IMR-90 (cell line): ENCODE results near the gene FADD. TPM values are rescaled to one million over a fixed set of nuclear protein-coding genes. Genes with fewer than 3 reads are reported as not detected.

ENCODE experiments used
- ATAC-seq: fragments of 200-7000 bp; cut with Tn5 transposase; 2 replicates; pipeline ENCODE4 v1.9.1; 2020; ENCODE audit warnings: low read depth, mild to moderate bottlenecking, moderate library complexity
- BruUV-seq: library from RNA; stranded (reverse); fragments of 400-500 nt; replicated peaks from 2 replicates; lab custom pipeline; 2021; lab: Mats Ljungman, UMichigan
- CTCF ChIA-PET: fragments of 300-600 bp; formaldehyde crosslinking; extraction: SDS; loops from one replicate; lab custom pipeline; 2021; ENCODE audit warnings: antibody characterized with exemption; lab: Yijun Ruan, JAX
- POLR2A ChIA-PET: fragments of 300-600 bp; sonication (Branson Sonifier 250); formaldehyde crosslinking; loops from one replicate; lab custom pipeline; 2022; ENCODE audit warnings: antibody characterized with exemption; ENCODE audit not compliant: unreplicated experiment; lab: Charles Lee
- DNase-seq: peaks from one replicate; pipeline ENCODE4 v3.0.0; 2013
- H2AFZ ChIP-seq: replicated peaks from 2 replicates; pipeline ENCODE3; 2013; ENCODE audit warnings: low read length, mild to moderate bottlenecking; ENCODE audit not compliant: poor library complexity
- H2AK5ac ChIP-seq: 2 replicates; pipeline ENCODE4 v1.6.1; 2013; ENCODE audit warnings: low read depth, low read length, inconsistent platforms
- H2AK9ac ChIP-seq: replicated peaks from 2 replicates; pipeline ENCODE3; 2013; ENCODE audit warnings: mild to moderate bottlenecking, low read depth, low read length, moderate library complexity; ENCODE audit not compliant: poor library complexity
- H2BK120ac ChIP-seq: 2 replicates; pipeline ENCODE4 v1.6.1; 2013; ENCODE audit warnings: low read depth, low read length, inconsistent platforms
- H2BK15ac ChIP-seq: 3 replicates; pipeline ENCODE4 v1.6.1; 2013; ENCODE audit warnings: low read depth, low read length, inconsistent platforms
- H2BK20ac ChIP-seq: 2 replicates; pipeline ENCODE4 v1.6.1; 2013; ENCODE audit warnings: low read depth, mild to moderate bottlenecking, inconsistent platforms, low read length, moderate library complexity
- H2BK5ac ChIP-seq: 2 replicates; pipeline ENCODE4 v1.6.1; 2013; ENCODE audit warnings: mild to moderate bottlenecking, low read depth, low read length, inconsistent platforms; ENCODE audit not compliant: poor library complexity, severe bottlenecking
- H3K14ac ChIP-seq: replicated peaks from 2 replicates; pipeline ENCODE4 v1.6.1; 2013; ENCODE audit warnings: low read depth, low read length, inconsistent platforms
- H3K18ac ChIP-seq: 2 replicates; pipeline ENCODE4 v1.6.1; 2013; ENCODE audit warnings: low read depth, low read length, control low read depth
- H3K23ac ChIP-seq: 2 replicates; pipeline ENCODE4 v1.6.1; 2013; ENCODE audit warnings: low read depth, low read length, inconsistent platforms
- H3K27ac ChIP-seq: 2 replicates; pipeline ENCODE4 v1.5.1; 2013; ENCODE audit warnings: mild to moderate bottlenecking, control low read depth, low read length; ENCODE audit not compliant: insufficient read depth
- H3K27me3 ChIP-seq: 2 replicates; pipeline ENCODE4 v1.6.1; 2013; ENCODE audit warnings: low read length; ENCODE audit not compliant: control insufficient read depth, insufficient read depth
- H3K36me3 ChIP-seq: 2 replicates; pipeline ENCODE4 v1.6.1; 2013; ENCODE audit warnings: low read length, mixed read lengths; ENCODE audit not compliant: control insufficient read depth, insufficient read depth
- H3K4ac ChIP-seq: 2 replicates; pipeline ENCODE4 v1.6.1; 2013; ENCODE audit warnings: low read depth, low read length, inconsistent platforms
- H3K4me1 ChIP-seq: 2 replicates; pipeline ENCODE4 v1.6.1; 2013; ENCODE audit warnings: low read length, mixed read lengths; ENCODE audit not compliant: control insufficient read depth, insufficient read depth
- H3K4me2 ChIP-seq: 2 replicates; pipeline ENCODE4 v1.6.1; 2013; ENCODE audit warnings: low read depth, mild to moderate bottlenecking, control low read depth, low read length, moderate library complexity
- H3K4me3 ChIP-seq: 2 replicates; pipeline ENCODE4 v1.5.1; 2013; ENCODE audit warnings: low read depth, mild to moderate bottlenecking, control low read depth, low read length, moderate library complexity; ENCODE audit not compliant: insufficient read depth
- H3K56ac ChIP-seq: 2 replicates; pipeline ENCODE4 v1.6.1; 2013; ENCODE audit warnings: low read length, inconsistent platforms; ENCODE audit not compliant: insufficient read depth; ENCODE audit errors: extremely low read depth
- H3K79me1 ChIP-seq, 2 experiments: 2 replicates each; pipeline ENCODE4 v1.6.1; 2013; ENCODE audit warnings: low read length in 2 of 2, inconsistent platforms in 1 of 2, low read depth in 1 of 2
- H3K9ac ChIP-seq: 2 replicates; pipeline ENCODE4 v1.6.1; 2013; ENCODE audit warnings: low read depth, low read length, control low read depth
- H3K9me1 ChIP-seq: 2 replicates; pipeline ENCODE4 v1.6.1; 2013; ENCODE audit warnings: low read length, inconsistent platforms; ENCODE audit not compliant: insufficient read depth
- H3K9me3 ChIP-seq: 2 replicates; pipeline ENCODE4 v1.6.1; 2013; ENCODE audit warnings: low read length; ENCODE audit not compliant: control insufficient read depth, insufficient read depth
- H4K20me1 ChIP-seq: 2 replicates; pipeline ENCODE4 v1.6.1; 2013; ENCODE audit warnings: low read length, inconsistent platforms; ENCODE audit not compliant: insufficient read depth
- H4K5ac ChIP-seq: 2 replicates; pipeline ENCODE4 v1.6.1; 2013; ENCODE audit warnings: mild to moderate bottlenecking, low read depth, low read length, control low read depth
- H4K8ac ChIP-seq, 2 experiments: 2 replicates each; pipeline ENCODE4 v1.6.1; 2013; ENCODE audit warnings: low read depth in 2 of 2, low read length in 2 of 2, control low read depth in 1 of 2, inconsistent platforms in 1 of 2
- H4K91ac ChIP-seq: 2 replicates; pipeline ENCODE4 v1.6.1; 2013; ENCODE audit warnings: low read depth, low read length, inconsistent platforms; ENCODE audit not compliant: insufficient read depth
- BHLHE40 ChIP-seq: fragments of 150-350 bp; IDR thresholded peaks from 2 replicates; pipeline ENCODE4 v1.6.1; 2016; ENCODE audit warnings: mild to moderate bottlenecking, low read depth, low read length
- CEBPB ChIP-seq: IDR thresholded peaks from 2 replicates; pipeline ENCODE4 v1.6.1; 2012; ENCODE audit warnings: low read depth, low read length, improper control_type of control experiment
- CHD1 ChIP-seq: IDR thresholded peaks from 2 replicates; pipeline ENCODE4 v1.6.1; 2012; ENCODE audit warnings: low read depth, low read length, improper control_type of control experiment
- FOS ChIP-seq: fragments of 150-350 bp; IDR thresholded peaks from 2 replicates; pipeline ENCODE4 v1.6.1; 2016; ENCODE audit warnings: low read depth, low read length
- MAFK ChIP-seq: IDR thresholded peaks from 2 replicates; pipeline ENCODE4 v1.6.1; 2012; ENCODE audit warnings: low read depth, low read length, improper control_type of control experiment
- MAZ ChIP-seq: IDR thresholded peaks from 2 replicates; pipeline ENCODE4 v1.6.1; 2012; ENCODE audit warnings: low read depth, mild to moderate bottlenecking, low read length, improper control_type of control experiment, moderate library complexity, borderline replicate concordance
- MXI1 ChIP-seq: IDR thresholded peaks from 2 replicates; pipeline ENCODE4 v1.6.1; 2012; ENCODE audit warnings: low read depth, mild to moderate bottlenecking, low read length, moderate library complexity, borderline replicate concordance
- RCOR1 ChIP-seq: IDR thresholded peaks from 2 replicates; pipeline ENCODE4 v1.6.1; 2012; ENCODE audit warnings: mild to moderate bottlenecking, low read length, improper control_type of control experiment; ENCODE audit not compliant: insufficient replicate concordance
- RFX5 ChIP-seq: IDR thresholded peaks from 2 replicates; pipeline ENCODE4 v1.8.0; 2012; ENCODE audit warnings: low read depth, mild to moderate bottlenecking, low read length, moderate library complexity
- WGBS, 2 experiments: methylation state at CpG; one replicate each; pipeline versions ENCODE4 v1.1.5 to v1.1.7; 2013; ENCODE audit warnings: missing lambda C conversion rate in 2 of 2; ENCODE audit not compliant: insufficient read length in 1 of 2; ENCODE audit errors: extremely low coverage in 2 of 2; 5-methylcytosine and 5-hydroxymethylcytosine counted together
- dilution Hi-C: fragments of 300-500 bp; cut with HindIII; formaldehyde crosslinking; loops from one replicate; pipeline ENCODE4 v1.14.3; 2018; ENCODE audit warnings: low sequenced_read_pairs; ENCODE audit not compliant: unreplicated experiment
- in situ Hi-C: fragments of 300-500 bp; cut with MboI; formaldehyde crosslinking; loops from 3 replicates; pipeline ENCODE4 v1.14.3; 2019; ENCODE audit warnings: low sequenced_read_pairs, inconsistent platforms, mixed read lengths
- intact Hi-C: fragments of 100-400 bp; cut with micrococcal nuclease; formaldehyde crosslinking; loops from 2 replicates; pipeline ENCODE4 v1.10.0; 2022
- polyA plus RNA-seq, 3 experiments: library from polyadenylated mRNA; depleted of rRNA; stranded (reverse); fragments of >200 nt; gene quantifications; 2 replicates each; pipeline ENCODE4 v1.2.3, GENCODE V29; 2012; ENCODE audit warnings: low replicate concordance in 1 of 3
- total RNA-seq: library from RNA; depleted of rRNA; stranded (reverse); fragments of >200 nt; gene quantifications from 2 replicates; pipeline ENCODE4 v1.2.3, GENCODE V29; 2012
- TF ChIP-seq, protein P1 (sequence below): fragments of 150-350 bp; IDR thresholded peaks from 2 replicates; pipeline ENCODE4 v1.6.1; 2017; ENCODE audit warnings: mild to moderate bottlenecking, antibody characterized with exemption, low read length, low read depth

Gene FADD
- total and polyA plus RNA-seq, 2 of the 4 experiments (the other 2 are of a cell fraction), result 38.1 to 44.4 TPM

DNA sequence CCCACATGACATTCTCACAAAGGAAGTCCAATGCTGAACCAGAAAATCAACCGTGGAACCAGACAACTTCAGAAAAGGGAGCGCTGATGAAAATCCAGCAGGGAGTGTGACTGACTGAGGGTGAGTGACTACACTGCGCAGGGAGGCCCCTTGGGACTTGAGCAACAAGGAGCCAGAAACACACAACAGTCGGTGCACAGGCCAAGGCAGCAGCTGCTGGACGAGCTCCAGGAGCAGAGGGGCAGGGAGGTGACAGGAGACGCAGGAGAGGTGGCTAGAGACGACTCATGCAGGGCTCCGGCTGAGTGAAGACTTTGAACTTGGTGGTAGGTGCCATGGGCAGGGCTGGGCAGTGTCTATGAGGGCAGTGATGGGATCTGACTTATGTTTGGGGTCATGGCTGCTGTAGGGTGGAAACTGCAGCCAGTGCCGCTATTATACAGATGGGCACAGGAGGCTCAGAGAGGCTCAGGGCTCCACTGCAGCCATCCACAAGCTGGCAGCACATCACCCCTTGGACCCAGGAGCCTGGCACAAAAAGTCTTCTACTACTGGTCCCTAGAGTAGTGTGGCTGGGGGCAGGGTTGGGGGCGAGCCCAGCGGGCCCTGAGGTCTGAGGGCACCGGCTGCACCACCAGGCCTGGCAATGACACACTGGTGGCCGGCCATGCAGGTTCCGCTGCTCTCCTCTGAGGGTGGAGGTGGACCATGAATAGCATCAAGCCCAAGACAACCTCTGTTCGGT, 10.3 kb upstream of the FADD start:
- Histone ChIP-seq H2BK120ac (no peak overlapping the region), H3K27ac (no peak overlapping the region), H2BK15ac (no peak overlapping the region), H2BK20ac (no peak overlapping the region), H2AK5ac (no peak overlapping the region), H3K9me3 (no peaks in the 10 kb centered on the region), H3K36me3 (no peaks in the 10 kb centered on the region), H4K91ac (no peak overlapping the region), H2AFZ (no peak overlapping the region), H3K23ac (no peak overlapping the region), H3K4me1 (no peaks in the 10 kb centered on the region; the same call in 1 of the 2 replicates), H3K14ac (no peak overlapping the region), H2AK9ac (no peak overlapping the region), H3K4me3 (no peak overlapping the region), H3K4me2 (no peak overlapping the region), H3K9me1 (peaks cover 9% of the 10 kb centered on the region; the same call in 1 of the 2 replicates), H3K56ac (no peak overlapping the region), H4K20me1 (peaks cover 3% of the 10 kb centered on the region; the same call in 1 of the 2 replicates), H3K18ac (no peak overlapping the region), H3K79me1 (no peaks in the 10 kb centered on the region), H4K8ac (no peak overlapping the region), H3K4ac (no peak overlapping the region; the same call in 1 of the 2 replicates), H3K9ac (no peak overlapping the region), H4K5ac (no peak overlapping the region), H3K27me3 (peaks cover 2% of the 10 kb centered on the region; the same call in 1 of the 2 replicates), H2BK5ac (no peak overlapping the region)
- ATAC-seq (no peak), DNase-seq (no peak)
- CTCF ChIA-PET, result interaction anchor here (1.1 kb wide), 1 partner anchor 483 kb away, joined by 3 read pairs; no protein-coding TSS in a partner anchor
- WGBS, 2 experiments, result 31% methylated on average over 2 of the region's 15 CpGs; no CpG with 5 or more reads in 1 of the 2 experiments
- TF ChIP-seq, protein P1, sequence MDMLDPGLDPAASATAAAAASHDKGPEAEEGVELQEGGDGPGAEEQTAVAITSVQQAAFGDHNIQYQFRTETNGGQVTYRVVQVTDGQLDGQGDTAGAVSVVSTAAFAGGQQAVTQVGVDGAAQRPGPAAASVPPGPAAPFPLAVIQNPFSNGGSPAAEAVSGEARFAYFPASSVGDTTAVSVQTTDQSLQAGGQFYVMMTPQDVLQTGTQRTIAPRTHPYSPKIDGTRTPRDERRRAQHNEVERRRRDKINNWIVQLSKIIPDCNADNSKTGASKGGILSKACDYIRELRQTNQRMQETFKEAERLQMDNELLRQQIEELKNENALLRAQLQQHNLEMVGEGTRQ, result no peak
- TF ChIP-seq MXI1, result no peak
- TF ChIP-seq RFX5, result no peak
- no peak for TF ChIP-seq RCOR1
- TF ChIP-seq MAZ, result no peak
- TF ChIP-seq CHD1, result no peak
- TF ChIP-seq FOS, result no peak
- TF ChIP-seq MAFK, result no peak
- no peak for TF ChIP-seq BHLHE40
- no peak for TF ChIP-seq CEBPB
- dilution Hi-C loops, result no loop called here
- POLR2A ChIA-PET, result no interaction called here
- BruUV-seq, result no TSS peak
- in situ Hi-C loops, result loop anchor here (5.0 to 25.0 kb wide), 3 partner anchors 281 to 1081 kb away; no protein-coding TSS in a partner anchor
- intact Hi-C loops, result no loop called here
